K562 (cell line): ENCODE data around the gene ABCF2. TPM values are rescaled to one million over a fixed set of nuclear protein-coding genes. Genes with fewer than 3 reads are reported as not detected.

Source experiments
- ATAC-seq: fragments of 200-7000 bp; cut with Tn5 transposase; 3 replicates; pipeline ENCODE4 v1.9.1; 2020; ENCODE audit warnings: moderate library complexity
- BruUV-seq: library from RNA; stranded (reverse); fragments of 400-500 nt; replicated peaks from 2 replicates; lab custom pipeline; 2021; lab: Mats Ljungman, UMichigan
- CTCF ChIA-PET: fragments of 300-600 bp; formaldehyde crosslinking; extraction: SDS; loops from one replicate; lab custom pipeline; 2021; ENCODE audit warnings: low intra/inter-chr PET ratio; lab: Yijun Ruan, JAX
- POLR2A ChIA-PET: fragments of 300-600, 350-650 bp; sonication (Branson Sonifier 250); formaldehyde crosslinking; extraction: SDS; loops from one replicate; lab custom pipeline; 2021; ENCODE audit warnings: antibody characterized with exemption, inconsistent platforms; lab: Yijun Ruan, JAX
- DNase-seq, 4 experiments: peaks; one replicate each; pipeline versions ENCODE4 v3.0.0 to v3.0.0-alpha.2; 2011 to 2018; ENCODE audit warnings: low spot score in 3 of 4, mixed read lengths in 3 of 4; ENCODE audit errors: extremely low read depth in 1 of 4
- FAIRE-seq: peaks from 2 replicates; lab custom pipeline; 2011; peaks lifted over from hg19 to GRCh38; lab: Jason Lieb, UNC
- H2AFZ ChIP-seq: 2 replicates; pipeline ENCODE4 v1.6.0; 2011; ENCODE audit warnings: low read depth, low read length, control low read depth, inconsistent platforms
- H3K27ac ChIP-seq: fragments of 200-600 bp; 3 replicates; pipeline ENCODE4 v1.8.0; 2011; ENCODE audit warnings: low read depth, mild to moderate bottlenecking, control low read depth, inconsistent platforms, low read length, moderate library complexity, mixed read lengths; ENCODE audit errors: extremely low read depth
- H3K27me3 ChIP-seq, 2 experiments: fragments of 300-600 bp in 1 of 2; 2 replicates in 1 of 2; 3 replicates in 1 of 2; pipeline versions ENCODE4 v1.6.0 to v1.8.0; 2011; ENCODE audit warnings: inconsistent platforms in 2 of 2, low read length in 2 of 2, mild to moderate bottlenecking in 1 of 2, mixed read lengths in 1 of 2, moderate library complexity in 1 of 2; ENCODE audit not compliant: control insufficient read depth in 2 of 2, insufficient read depth in 2 of 2
- H3K36me3 ChIP-seq: fragments of 300-600 bp; 3 replicates; pipeline ENCODE4 v1.8.0; 2011; ENCODE audit warnings: mild to moderate bottlenecking, low read length, inconsistent platforms; ENCODE audit not compliant: control insufficient read depth, insufficient read depth
- H3K4me1 ChIP-seq, 2 experiments: fragments of 200-600 bp in 1 of 2; replicated peaks in 1 of 2; 2 replicates in 1 of 2; 3 replicates in 1 of 2; pipeline versions ENCODE4 v1.5.1 to v1.8.0; 2011; ENCODE audit warnings: inconsistent platforms in 2 of 2, low read length in 2 of 2, mild to moderate bottlenecking in 1 of 2, mixed read lengths in 1 of 2, moderate library complexity in 1 of 2; ENCODE audit not compliant: control insufficient read depth in 2 of 2, insufficient read depth in 2 of 2
- H3K4me2 ChIP-seq: 2 replicates; pipeline ENCODE4 v1.6.1; 2011; ENCODE audit warnings: low read length, control low read depth, inconsistent platforms, mixed read lengths; ENCODE audit not compliant: insufficient read depth
- H3K4me3 ChIP-seq: fragments of 200-600 bp; sonication (generic), shearing (Covaris generic); 2 replicates; pipeline ENCODE4 v1.5.1; 2016; ENCODE audit warnings: control low read depth, inconsistent platforms
- H3K79me2 ChIP-seq: fragments of 200-600 bp; 3 replicates; pipeline ENCODE4 v1.8.0; 2011; ENCODE audit warnings: low read length, inconsistent platforms; ENCODE audit not compliant: control insufficient read depth, insufficient read depth
- H3K9ac ChIP-seq, 2 experiments: 2 replicates each; pipeline versions ENCODE4 v1.6.0 to v1.6.1; 2011; ENCODE audit warnings: low read depth in 2 of 2, low read length in 2 of 2, control low read depth in 1 of 2, inconsistent platforms in 1 of 2, mild to moderate bottlenecking in 1 of 2, mixed read lengths in 1 of 2; ENCODE audit not compliant: insufficient read depth in 1 of 2
- H3K9me1 ChIP-seq: one replicate; pipeline ENCODE4 v1.6.0; 2011; ENCODE audit warnings: inconsistent platforms, mild to moderate bottlenecking, low read length, moderate library complexity; ENCODE audit not compliant: control insufficient read depth, insufficient read depth
- H3K9me3 ChIP-seq: replicated peaks from 2 replicates; pipeline ENCODE4 v1.5.1; 2011; ENCODE audit warnings: low read depth, low read length, inconsistent platforms; ENCODE audit not compliant: control insufficient read depth, insufficient read depth
- H4K20me1 ChIP-seq: replicated peaks from 2 replicates; pipeline ENCODE4 v1.6.1; 2011; ENCODE audit warnings: low read length, inconsistent platforms, mixed read lengths; ENCODE audit not compliant: control insufficient read depth, insufficient read depth
- FIP1L1 ChIP-seq: fragments of 200-400 bp; formaldehyde crosslinking; IDR thresholded peaks from 2 replicates; pipeline ENCODE4 v1.6.1; 2018; ENCODE audit warnings: mild to moderate bottlenecking, low read depth, low read length; ENCODE audit not compliant: poor library complexity, severe bottlenecking
- ZBTB26 ChIP-seq: fragments of 450-650 bp; formaldehyde crosslinking; IDR thresholded peaks from 2 replicates; pipeline ENCODE4 v1.4.0; 2022; ENCODE audit warnings: missing genetic modification characterization
- WGBS: fragments of 100-300 bp; shearing (Covaris generic); methylation state at CpG from one replicate; pipeline ENCODE4 v1.1.6; 2016; ENCODE audit warnings: low coverage, mixed read lengths; ENCODE audit not compliant: insufficient coverage; ENCODE audit errors: missing lambda C conversion rate; 5-methylcytosine and 5-hydroxymethylcytosine counted together
- in situ Hi-C: fragments of 300-500 bp; cut with MboI; formaldehyde crosslinking; loops from 4 replicates; pipeline ENCODE4 v1.15.0; 2018; ENCODE audit warnings: inconsistent platforms, mixed read lengths
- intact Hi-C: fragments of 100-400 bp; cut with micrococcal nuclease; formaldehyde crosslinking; loops from 2 replicates; pipeline ENCODE4 v1.14.2; 2022
- polyA plus RNA-seq, 8 experiments: library from polyadenylated mRNA; depleted of rRNA in 4 of 8; stranded (reverse) in 5 of 8; unstranded in 3 of 8; fragments of >200 nt; fragmentation: Nextera tagmentation in 2 of 8; fragmentation: Illumina TruSeq in 1 of 8; extraction: Ambion mirVana in 2 of 8; extraction: Trizol in 1 of 8; gene quantifications; 2 replicates each; pipeline versions ENCODE4 v1.2.1 to v1.2.3, GENCODE V29; 2011 to 2014; ENCODE audit warnings: inconsistent platforms in 1 of 8, missing spikeins in 1 of 8
- total RNA-seq, 7 experiments: library from RNA; depleted of rRNA in 6 of 7; stranded (reverse); fragments of >200 nt in 6 of 7; fragmentation: Illumina TruSeq in 2 of 7; extraction: Trizol in 2 of 7; gene quantifications; 2 replicates each; pipeline versions ENCODE4 v1.2.1 to v1.2.3, GENCODE V29; 2011 to 2021; ENCODE audit warnings: low replicate concordance in 1 of 7

Gene ABCF2
- total and polyA plus RNA-seq, 9 of the 15 experiments (the other 6 are each of a cell fraction or from before 2014, with no cell fraction given) = 62.1 to 224 (median 113) TPM

GRCh38 chr7:151275813-151276577 lies 49.0 kb upstream of the ABCF2 start:
- Histone ChIP-seq H3K27ac (no peak overlapping the region), H3K9me1 (peaks cover 6% of the 10 kb centered on the region), H3K9me3 (no peaks in the 10 kb centered on the region), H3K36me3 (no peaks in the 10 kb centered on the region), H3K27me3 (peaks cover 36 to 83% of the 10 kb centered on the region in 2 experiments), H3K4me1 (peaks cover 11 to 44% of the 10 kb centered on the region in 2 experiments; a peak in 4 of 5 replicates), H4K20me1 (peaks cover 17% of the 10 kb centered on the region), H2AFZ (no peak overlapping the region), H3K4me3 (no peak overlapping the region), H3K9ac (0 out of 4 replicates have a peak overlapping the region, but pooled peaks of 1 of the 2 experiments have one; percentile 39), H3K4me2 (no peak overlapping the region), H3K79me2 (no peaks in the 10 kb centered on the region)
- FAIRE-seq (no peak), ATAC-seq (no peak), DNase-seq (no peak)
- WGBS = 1% methylated on average over 10 of the region's 10 CpGs
- POLR2A ChIA-PET = interaction anchor here (1.2 to 1.4 kb wide), 2 partner anchors 9 to 13 kb away, joined by 3 to 5 read pairs; no protein-coding TSS in a partner anchor
- intact Hi-C loops = no loop called here
- no TSS peak for BruUV-seq
- CTCF ChIA-PET = interaction anchor here (0.6 kb wide), 1 partner anchor 840 kb away, joined by 6 read pairs; no protein-coding TSS in a partner anchor
- in situ Hi-C loops = no loop called here
- TF ChIP-seq ZBTB26 (CRISPR knock-in tag) (0 out of 2 replicates have a peak, but pooled peaks have one; percentile 58), FIP1L1 (no peak)
